ENCODE results near the gene SCARF2.

Gene SCARF2

DNA sequence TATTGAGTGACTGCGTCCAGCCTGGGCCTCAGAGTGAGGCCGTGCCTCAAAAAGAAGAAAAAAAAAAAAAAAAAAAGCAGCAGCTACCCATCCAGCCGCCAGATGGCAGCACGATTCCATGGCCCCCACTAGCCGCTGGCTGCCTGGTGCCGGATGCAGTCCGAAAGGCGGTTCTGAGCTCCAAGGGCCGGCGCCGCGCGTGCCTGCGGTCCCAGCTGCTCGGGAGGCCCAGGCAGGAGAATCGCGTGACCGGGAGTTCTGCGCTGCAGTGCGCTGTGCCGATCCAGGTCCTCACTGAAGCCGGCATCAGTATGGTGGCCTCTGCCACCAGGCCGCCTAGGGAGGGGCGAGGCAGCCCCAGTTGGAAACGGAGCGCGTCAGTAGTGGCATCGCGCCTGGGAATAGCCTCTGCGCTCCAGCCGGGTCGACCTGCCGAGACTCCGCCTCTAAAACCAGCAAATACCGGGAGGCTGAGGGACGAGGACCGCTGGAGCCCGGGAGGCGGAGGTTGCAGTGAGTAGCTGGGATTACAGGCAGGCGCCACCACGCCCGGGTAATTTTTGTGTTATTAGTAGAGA, 19.3 kb downstream of the SCARF2 start (continued):
- TF ChIP-seq, protein P1, sequence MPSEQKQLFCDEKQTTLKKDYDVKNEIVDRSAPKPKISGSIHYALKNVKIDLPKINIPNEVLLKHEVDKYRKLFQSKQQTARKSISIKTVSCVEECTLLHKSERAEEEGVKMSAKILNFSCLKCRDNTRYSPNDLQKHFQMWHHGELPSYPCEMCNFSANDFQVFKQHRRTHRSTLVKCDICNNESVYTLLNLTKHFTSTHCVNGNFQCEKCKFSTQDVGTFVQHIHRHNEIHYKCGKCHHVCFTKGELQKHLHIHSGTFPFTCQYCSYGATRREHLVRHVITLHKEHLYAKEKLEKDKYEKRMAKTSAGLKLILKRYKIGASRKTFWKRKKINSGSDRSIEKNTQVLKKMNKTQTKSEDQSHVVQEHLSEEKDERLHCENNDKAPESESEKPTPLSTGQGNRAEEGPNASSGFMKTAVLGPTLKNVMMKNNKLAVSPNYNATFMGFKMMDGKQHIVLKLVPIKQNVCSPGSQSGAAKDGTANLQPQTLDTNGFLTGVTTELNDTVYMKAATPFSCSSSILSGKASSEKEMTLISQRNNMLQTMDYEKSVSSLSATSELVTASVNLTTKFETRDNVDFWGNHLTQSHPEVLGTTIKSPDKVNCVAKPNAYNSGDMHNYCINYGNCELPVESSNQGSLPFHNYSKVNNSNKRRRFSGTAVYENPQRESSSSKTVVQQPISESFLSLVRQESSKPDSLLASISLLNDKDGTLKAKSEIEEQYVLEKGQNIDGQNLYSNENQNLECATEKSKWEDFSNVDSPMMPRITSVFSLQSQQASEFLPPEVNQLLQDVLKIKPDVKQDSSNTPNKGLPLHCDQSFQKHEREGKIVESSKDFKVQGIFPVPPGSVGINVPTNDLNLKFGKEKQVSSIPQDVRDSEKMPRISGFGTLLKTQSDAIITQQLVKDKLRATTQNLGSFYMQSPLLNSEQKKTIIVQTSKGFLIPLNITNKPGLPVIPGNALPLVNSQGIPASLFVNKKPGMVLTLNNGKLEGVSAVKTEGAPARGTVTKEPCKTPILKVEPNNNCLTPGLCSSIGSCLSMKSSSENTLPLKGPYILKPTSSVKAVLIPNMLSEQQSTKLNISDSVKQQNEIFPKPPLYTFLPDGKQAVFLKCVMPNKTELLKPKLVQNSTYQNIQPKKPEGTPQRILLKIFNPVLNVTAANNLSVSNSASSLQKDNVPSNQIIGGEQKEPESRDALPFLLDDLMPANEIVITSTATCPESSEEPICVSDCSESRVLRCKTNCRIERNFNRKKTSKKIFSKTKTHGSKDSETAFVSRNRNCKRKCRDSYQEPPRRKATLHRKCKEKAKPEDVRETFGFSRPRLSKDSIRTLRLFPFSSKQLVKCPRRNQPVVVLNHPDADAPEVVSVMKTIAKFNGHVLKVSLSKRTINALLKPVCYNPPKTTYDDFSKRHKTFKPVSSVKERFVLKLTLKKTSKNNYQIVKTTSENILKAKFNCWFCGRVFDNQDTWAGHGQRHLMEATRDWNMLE (tag by site-specific recombination; conservative IDR thresholded peaks at IDR 0.05; ENCODE audit: low read depth): no peak
- TF ChIP-seq KLF16 (tag by site-specific recombination; IDR thresholded peaks at IDR 0.05): no peak
- no peak for TF ChIP-seq ZNF426 (tag by site-specific recombination; IDR thresholded peaks at IDR 0.05)
- TF ChIP-seq ZNF510 (tag by site-specific recombination; IDR thresholded peaks at IDR 0.05; ENCODE audit: insufficient replicate concordance): no peak
- no peak for TF ChIP-seq ZNF561 (tag by site-specific recombination; IDR thresholded peaks at IDR 0.05; ENCODE audit: borderline replicate concordance)
- no peak for TF ChIP-seq ZNF214 (tag by site-specific recombination; IDR thresholded peaks at IDR 0.05; ENCODE audit: borderline replicate concordance)
- TF ChIP-seq ZNF138 (tag by site-specific recombination; IDR thresholded peaks at IDR 0.05; ENCODE audit: borderline replicate concordance): no peak
- TF ChIP-seq RBAK (tag by site-specific recombination; IDR thresholded peaks at IDR 0.05): no peak
- no peak for TF ChIP-seq ZNF175 (tag by site-specific recombination; IDR thresholded peaks at IDR 0.05)
- TF ChIP-seq ZNF292 (tag by site-specific recombination; IDR thresholded peaks at IDR 0.05; ENCODE audit: borderline replicate concordance, low read depth): no peak
- TF ChIP-seq, protein P2, sequence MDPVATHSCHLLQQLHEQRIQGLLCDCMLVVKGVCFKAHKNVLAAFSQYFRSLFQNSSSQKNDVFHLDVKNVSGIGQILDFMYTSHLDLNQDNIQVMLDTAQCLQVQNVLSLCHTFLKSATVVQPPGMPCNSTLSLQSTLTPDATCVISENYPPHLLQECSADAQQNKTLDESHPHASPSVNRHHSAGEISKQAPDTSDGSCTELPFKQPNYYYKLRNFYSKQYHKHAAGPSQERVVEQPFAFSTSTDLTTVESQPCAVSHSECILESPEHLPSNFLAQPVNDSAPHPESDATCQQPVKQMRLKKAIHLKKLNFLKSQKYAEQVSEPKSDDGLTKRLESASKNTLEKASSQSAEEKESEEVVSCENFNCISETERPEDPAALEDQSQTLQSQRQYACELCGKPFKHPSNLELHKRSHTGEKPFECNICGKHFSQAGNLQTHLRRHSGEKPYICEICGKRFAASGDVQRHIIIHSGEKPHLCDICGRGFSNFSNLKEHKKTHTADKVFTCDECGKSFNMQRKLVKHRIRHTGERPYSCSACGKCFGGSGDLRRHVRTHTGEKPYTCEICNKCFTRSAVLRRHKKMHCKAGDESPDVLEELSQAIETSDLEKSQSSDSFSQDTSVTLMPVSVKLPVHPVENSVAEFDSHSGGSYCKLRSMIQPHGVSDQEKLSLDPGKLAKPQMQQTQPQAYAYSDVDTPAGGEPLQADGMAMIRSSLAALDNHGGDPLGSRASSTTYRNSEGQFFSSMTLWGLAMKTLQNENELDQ (tag by site-specific recombination; IDR thresholded peaks at IDR 0.05; ENCODE audit: low read depth): no peak
- TF ChIP-seq, protein P3, sequence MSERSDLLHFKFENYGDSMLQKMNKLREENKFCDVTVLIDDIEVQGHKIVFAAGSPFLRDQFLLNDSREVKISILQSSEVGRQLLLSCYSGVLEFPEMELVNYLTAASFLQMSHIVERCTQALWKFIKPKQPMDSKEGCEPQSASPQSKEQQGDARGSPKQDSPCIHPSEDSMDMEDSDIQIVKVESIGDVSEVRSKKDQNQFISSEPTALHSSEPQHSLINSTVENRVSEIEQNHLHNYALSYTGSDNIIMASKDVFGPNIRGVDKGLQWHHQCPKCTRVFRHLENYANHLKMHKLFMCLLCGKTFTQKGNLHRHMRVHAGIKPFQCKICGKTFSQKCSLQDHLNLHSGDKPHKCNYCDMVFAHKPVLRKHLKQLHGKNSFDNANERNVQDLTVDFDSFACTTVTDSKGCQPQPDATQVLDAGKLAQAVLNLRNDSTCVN (tag by site-specific recombination; optimal IDR thresholded peaks at IDR 0.05): peak; percentile 90
- TF ChIP-seq ZNF211 (tag by site-specific recombination; IDR thresholded peaks at IDR 0.05; ENCODE audit: low read depth): no peak
- TF ChIP-seq, protein P4, sequence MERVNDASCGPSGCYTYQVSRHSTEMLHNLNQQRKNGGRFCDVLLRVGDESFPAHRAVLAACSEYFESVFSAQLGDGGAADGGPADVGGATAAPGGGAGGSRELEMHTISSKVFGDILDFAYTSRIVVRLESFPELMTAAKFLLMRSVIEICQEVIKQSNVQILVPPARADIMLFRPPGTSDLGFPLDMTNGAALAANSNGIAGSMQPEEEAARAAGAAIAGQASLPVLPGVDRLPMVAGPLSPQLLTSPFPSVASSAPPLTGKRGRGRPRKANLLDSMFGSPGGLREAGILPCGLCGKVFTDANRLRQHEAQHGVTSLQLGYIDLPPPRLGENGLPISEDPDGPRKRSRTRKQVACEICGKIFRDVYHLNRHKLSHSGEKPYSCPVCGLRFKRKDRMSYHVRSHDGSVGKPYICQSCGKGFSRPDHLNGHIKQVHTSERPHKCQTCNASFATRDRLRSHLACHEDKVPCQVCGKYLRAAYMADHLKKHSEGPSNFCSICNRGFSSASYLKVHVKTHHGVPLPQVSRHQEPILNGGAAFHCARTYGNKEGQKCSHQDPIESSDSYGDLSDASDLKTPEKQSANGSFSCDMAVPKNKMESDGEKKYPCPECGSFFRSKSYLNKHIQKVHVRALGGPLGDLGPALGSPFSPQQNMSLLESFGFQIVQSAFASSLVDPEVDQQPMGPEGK (tag by site-specific recombination; IDR thresholded peaks at IDR 0.05): peak; percentile 70
- TF ChIP-seq, protein P5, sequence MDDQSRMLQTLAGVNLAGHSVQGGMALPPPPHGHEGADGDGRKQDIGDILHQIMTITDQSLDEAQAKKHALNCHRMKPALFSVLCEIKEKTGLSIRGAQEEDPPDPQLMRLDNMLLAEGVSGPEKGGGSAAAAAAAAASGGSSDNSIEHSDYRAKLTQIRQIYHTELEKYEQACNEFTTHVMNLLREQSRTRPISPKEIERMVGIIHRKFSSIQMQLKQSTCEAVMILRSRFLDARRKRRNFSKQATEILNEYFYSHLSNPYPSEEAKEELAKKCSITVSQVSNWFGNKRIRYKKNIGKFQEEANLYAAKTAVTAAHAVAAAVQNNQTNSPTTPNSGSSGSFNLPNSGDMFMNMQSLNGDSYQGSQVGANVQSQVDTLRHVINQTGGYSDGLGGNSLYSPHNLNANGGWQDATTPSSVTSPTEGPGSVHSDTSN (CRISPR knock-in tag; IDR thresholded peaks at IDR 0.05): no peak
- 0 out of 2 replicates have a peak, but pooled peaks have one; percentile 12 for TF ChIP-seq ZNF76 (tag by site-specific recombination; IDR thresholded peaks at IDR 0.05; ENCODE audit: borderline replicate concordance, low read depth)
- TF ChIP-seq ZNF658 (tag by site-specific recombination; IDR thresholded peaks at IDR 0.05): no peak
- TF ChIP-seq GFI1B (tag by site-specific recombination; IDR thresholded peaks at IDR 0.05): no peak
- TF ChIP-seq, protein P6, sequence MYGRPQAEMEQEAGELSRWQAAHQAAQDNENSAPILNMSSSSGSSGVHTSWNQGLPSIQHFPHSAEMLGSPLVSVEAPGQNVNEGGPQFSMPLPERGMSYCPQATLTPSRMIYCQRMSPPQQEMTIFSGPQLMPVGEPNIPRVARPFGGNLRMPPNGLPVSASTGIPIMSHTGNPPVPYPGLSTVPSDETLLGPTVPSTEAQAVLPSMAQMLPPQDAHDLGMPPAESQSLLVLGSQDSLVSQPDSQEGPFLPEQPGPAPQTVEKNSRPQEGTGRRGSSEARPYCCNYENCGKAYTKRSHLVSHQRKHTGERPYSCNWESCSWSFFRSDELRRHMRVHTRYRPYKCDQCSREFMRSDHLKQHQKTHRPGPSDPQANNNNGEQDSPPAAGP (tag by site-specific recombination; IDR thresholded peaks at IDR 0.05): peak; percentile 54; the same call in 1 of the 2 replicates
- peak; percentile 58 for TF ChIP-seq ZIC2 (tag by site-specific recombination; IDR thresholded peaks at IDR 0.05)
- TF ChIP-seq, protein P7, sequence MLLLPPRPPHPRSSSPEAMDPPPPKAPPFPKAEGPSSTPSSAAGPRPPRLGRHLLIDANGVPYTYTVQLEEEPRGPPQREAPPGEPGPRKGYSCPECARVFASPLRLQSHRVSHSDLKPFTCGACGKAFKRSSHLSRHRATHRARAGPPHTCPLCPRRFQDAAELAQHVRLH (tag by site-specific recombination; IDR thresholded peaks at IDR 0.05): no peak
- TF ChIP-seq ZSCAN30 (tag by site-specific recombination; IDR thresholded peaks at IDR 0.05): peak; percentile 90
- TF ChIP-seq ZBTB20 (tag by site-specific recombination; IDR thresholded peaks at IDR 0.05): peak; percentile 86
- no peak for TF ChIP-seq EGR2 (tag by site-specific recombination; IDR thresholded peaks at IDR 0.05; ENCODE audit: low read depth)
- no peak for TF ChIP-seq MZF1 (tag by site-specific recombination; IDR thresholded peaks at IDR 0.05; ENCODE audit: borderline replicate concordance)

Data from HEK293 (cell line).